PC-9 (cell line): ENCODE data around the gene ERP29. TPM values are rescaled to one million over a fixed set of nuclear protein-coding genes. Genes with fewer than 3 reads are reported as not detected.
A peak's percentile ranks its signal among the peaks of the same experiment; 100 is the strongest.
"Not testable (repeated sequence)": the region's sequence is repeated elsewhere in the genome, so short reads cannot be mapped to it uniquely, and the experiment has no call there.

ENCODE experiments used
- BruUV-seq: library from RNA; stranded (reverse); fragments of 400-500 nt; replicated peaks from 2 replicates; lab custom pipeline; 2021; lab: Mats Ljungman, UMichigan
- CTCF ChIA-PET: fragments of 300-600 bp; sonication (Branson Sonifier 250); formaldehyde crosslinking; loops from one replicate; lab custom pipeline; 2022; ENCODE audit warnings: antibody characterized with exemption; lab: Charles Lee
- POLR2A ChIA-PET: fragments of 300-600 bp; sonication (Branson Sonifier 250); formaldehyde crosslinking; loops from one replicate; lab custom pipeline; 2022; ENCODE audit warnings: antibody characterized with exemption; ENCODE audit not compliant: unreplicated experiment; lab: Charles Lee
- DNase-seq, 2 experiments: peaks; one replicate each; pipeline versions ENCODE4 v3.0.0 to v3.0.0-alpha.2; 2015 to 2022; ENCODE audit warnings: mixed read lengths in 1 of 2
- H2AFZ ChIP-seq: fragments of 200-600 bp; sonication (generic); 2 replicates; pipeline ENCODE4 v1.8.1; 2017; ENCODE audit warnings: antibody characterized with exemption
- H3F3A ChIP-seq: fragments of 200-600 bp; sonication (generic); 2 replicates; pipeline ENCODE4 v1.8.1; 2017; ENCODE audit warnings: antibody characterized with exemption, mild to moderate bottlenecking, low read depth; ENCODE audit not compliant: insufficient read depth
- H3K27ac ChIP-seq: fragments of 200-600 bp; sonication (generic); 2 replicates; pipeline ENCODE4 v1.6.1; 2016; ENCODE audit warnings: mixed run types
- H3K27me3 ChIP-seq: fragments of 200-600 bp; sonication (generic); 2 replicates; pipeline ENCODE4 v1.6.1; 2016; ENCODE audit warnings: low read depth, mixed run types; ENCODE audit not compliant: insufficient read depth
- H3K36me3 ChIP-seq: fragments of 200-600 bp; sonication (generic); 2 replicates; pipeline ENCODE4 v1.6.1; 2016; ENCODE audit warnings: low read depth, mixed run types
- H3K4me1 ChIP-seq: fragments of 200-600 bp; sonication (generic); replicated peaks from 2 replicates; pipeline ENCODE4 v1.6.1; 2016; ENCODE audit warnings: mixed run types; ENCODE audit not compliant: insufficient read depth
- H3K4me2 ChIP-seq: fragments of 200-600 bp; sonication (generic); 2 replicates; pipeline ENCODE4 v1.6.1; 2017; ENCODE audit warnings: mixed run types
- H3K4me3 ChIP-seq: fragments of 200-600 bp; sonication (generic); 2 replicates; pipeline ENCODE4 v1.6.1; 2016; ENCODE audit warnings: mixed run types
- H3K79me2 ChIP-seq: fragments of 200-600 bp; sonication (generic); 2 replicates; pipeline ENCODE4 v1.6.1; 2017; ENCODE audit warnings: low read depth, mixed run types
- H3K9me2 ChIP-seq: fragments of 200-600 bp; sonication (generic); 2 replicates; pipeline ENCODE4 v1.8.1; 2017; ENCODE audit warnings: mild to moderate bottlenecking; ENCODE audit not compliant: insufficient read depth
- H3K9me3 ChIP-seq: fragments of 200-600 bp; sonication (generic); 2 replicates; pipeline ENCODE4 v1.8.1; 2016; ENCODE audit warnings: low read depth; ENCODE audit not compliant: insufficient read depth
- H4K20me1 ChIP-seq: fragments of 200-600 bp; sonication (generic); 2 replicates; pipeline ENCODE4 v1.8.1; 2017; ENCODE audit not compliant: insufficient read depth
- CTCF ChIP-seq: fragments of 200-600 bp; sonication (generic); conservative IDR thresholded peaks from 2 replicates; pipeline ENCODE4 v1.6.1; 2017; ENCODE audit warnings: mixed run types, antibody characterized with exemption, mild to moderate bottlenecking, moderate library complexity
- EZH2 ChIP-seq: fragments of 200-600 bp; sonication (generic); IDR thresholded peaks from 2 replicates; pipeline ENCODE4 v1.8.0; 2017; ENCODE audit warnings: antibody characterized with exemption, low read depth
- intact Hi-C: fragments of 100-400 bp; cut with micrococcal nuclease; formaldehyde crosslinking; loops from one replicate; pipeline ENCODE4 v1.10.0; 2022; ENCODE audit not compliant: unreplicated experiment
- total RNA-seq: library from RNA; stranded (reverse); gene quantifications from 2 replicates; pipeline ENCODE4 v1.2.3, GENCODE V29; 2021

ERP29 gene
- total RNA-seq, 1 experiment from 2014 or later, result 131 TPM

GRCh38 chr12:111992464-111992863 lies 20.8 kb upstream of the ERP29 start:
- H3K4me3 ChIP-seq, result no peak overlapping the region
- TF ChIP-seq EZH2 (no peak), CTCF (no peak)
- BruUV-seq, result no TSS peak
- H3F3A ChIP-seq, result peaks cover 11% of the 10 kb centered on the region
- H3K9me2 ChIP-seq, result no peaks in the 10 kb centered on the region
- peaks cover 21% of the 10 kb centered on the region for H3K4me1 ChIP-seq
- DNase-seq, result no peak
- no peak overlapping the region for H2AFZ ChIP-seq
- CTCF ChIA-PET, result no interaction called here
- no peak overlapping the region for H3K4me2 ChIP-seq
- no peaks in the 10 kb centered on the region for H3K9me3 ChIP-seq
- POLR2A ChIA-PET, result no interaction called here
- no peaks in the 10 kb centered on the region for H4K20me1 ChIP-seq
- intact Hi-C loops, result no loop called here
- no peaks in the 10 kb centered on the region for H3K36me3 ChIP-seq
- no peak overlapping the region for H3K27ac ChIP-seq
- H3K27me3 ChIP-seq, result no peaks in the 10 kb centered on the region
- no peaks in the 10 kb centered on the region for H3K79me2 ChIP-seq

- H4K20me1 ChIP-seq, result no peaks in the 10 kb centered on the region
- peak overlapping the region; percentile 62; the same call in 1 of the 2 replicates for H3K4me2 ChIP-seq
- no peaks in the 10 kb centered on the region for H3K27me3 ChIP-seq
- H3K79me2 ChIP-seq, result no peaks in the 10 kb centered on the region
- H3K9me3 ChIP-seq, result no peaks in the 10 kb centered on the region
- H2AFZ ChIP-seq, result no peak overlapping the region
- H3F3A ChIP-seq, result peaks cover 11% of the 10 kb centered on the region
- TF ChIP-seq EZH2, result no peak
- H3K9me2 ChIP-seq, result no peaks in the 10 kb centered on the region
- H3K4me3 ChIP-seq, result no peak overlapping the region
- intact Hi-C loops, result no loop called here
- ChIA-PET POLR2A (no interaction called here), CTCF (no interaction called here)
- DNase-seq, result no peak
- H3K4me1 ChIP-seq, result peaks cover 21% of the 10 kb centered on the region
- BruUV-seq, result no TSS peak
- no peaks in the 10 kb centered on the region for H3K36me3 ChIP-seq
- H3K27ac ChIP-seq, result peak overlapping the region; percentile 45; the same call in 1 of the 2 replicates
Observed at GRCh38 chr12:111993292-111994150, 19.7 kb upstream of the ERP29 start.

GRCh38 chr12:111994211-111995111 lies 18.8 kb upstream of the ERP29 start:
- H3K4me3 ChIP-seq, H2AFZ ChIP-seq, POLR2A ChIA-PET, CTCF ChIA-PET, H3K36me3 ChIP-seq, BruUV-seq, H3K79me2 ChIP-seq, H4K20me1 ChIP-seq, intact Hi-C loops, H3K9me3 ChIP-seq, H3K27me3 ChIP-seq, H3K9me2 ChIP-seq: not testable (repeated sequence)
- Histone ChIP-seq H3K4me1 (peaks cover 21% of the 10 kb centered on the region), H3K27ac (peak overlapping the region; percentile 45), H3K4me2 (peak overlapping the region; percentile 62), H3F3A (peaks cover 11% of the 10 kb centered on the region)
- peak in 1 of 2 experiments; percentile 76 for DNase-seq
